ENCODE measurements around the gene THAP7. TPM values are rescaled to one million over a fixed set of nuclear protein-coding genes. Genes with fewer than 3 reads are reported as not detected.

The THAP7 gene
- total RNA-seq, 1 experiment from 2014 or later: 24.9 TPM

- ChIA-PET POLR2A (interaction anchor here (0.7 to 4.0 kb wide), 7 partner anchors 11 to 447 kb away, joined by 3 to 23 read pairs (median 3); partner anchors contain the start of gene LZTR1), CTCF (interaction anchor here (0.6 to 3.8 kb wide), 3 partner anchors 8 to 67 kb away, joined by 3 to 16 read pairs (median 3); no protein-coding TSS in a partner anchor)
- peaks cover 25% of the 10 kb centered on the region for H3K4me1 Mint-ChIP-seq (ENCODE audit: insufficient read depth, unreplicated experiment)
- no peaks in the 10 kb centered on the region for H3K9me3 Mint-ChIP-seq (ENCODE audit: unreplicated experiment)
- H3K27me3 Mint-ChIP-seq (ENCODE audit: insufficient read depth, unreplicated experiment): no peaks in the 10 kb centered on the region
- BruUV-seq (replicated peaks): TSS peak; percentile 14
- H3K4me3 Mint-ChIP-seq (ENCODE audit: unreplicated experiment): no peak overlapping the region
- peaks cover 58% of the 10 kb centered on the region for H3K36me3 Mint-ChIP-seq (ENCODE audit: insufficient read depth, unreplicated experiment)
- intact Hi-C loops (cut with micrococcal nuclease): loop anchor here (5.0 kb wide), 1 partner anchor 35 kb away; the partner anchor contains the start of gene CRKL
- TF ChIP-seq CTCF (IDR thresholded peaks at IDR 0.05; ENCODE audit: unreplicated experiment): no peak
- H3K27ac Mint-ChIP-seq (ENCODE audit: low read depth, unreplicated experiment): peak overlapping the region; percentile 49
- no peak for DNase-seq (ENCODE audit: unreplicated experiment)
These were observed 49.2 kb downstream of the THAP7 start for GRCh38 chr22:20952544-20953341.

- no peak for DNase-seq (ENCODE audit: unreplicated experiment)
- H3K9me3 Mint-ChIP-seq (ENCODE audit: unreplicated experiment): no peaks in the 10 kb centered on the region
- intact Hi-C loops (cut with micrococcal nuclease): loop anchor here (5.0 kb wide), 1 partner anchor 35 kb away; the partner anchor contains the start of gene CRKL
- BruUV-seq (replicated peaks): no TSS peak
- H3K27ac Mint-ChIP-seq (ENCODE audit: low read depth, unreplicated experiment): no peak overlapping the region
- H3K4me1 Mint-ChIP-seq (ENCODE audit: insufficient read depth, unreplicated experiment): peaks cover 27% of the 10 kb centered on the region
- ChIA-PET POLR2A (interaction anchor here (0.6 to 4.0 kb wide), 5 partner anchors 10 to 447 kb away, joined by 3 to 23 read pairs (median 3); no protein-coding TSS in a partner anchor), CTCF (interaction anchor here (0.5 to 0.6 kb wide), 3 partner anchors 33 to 65 kb away, joined by 3 read pairs; no protein-coding TSS in a partner anchor)
- H3K4me3 Mint-ChIP-seq (ENCODE audit: unreplicated experiment): no peak overlapping the region
- peaks cover 60% of the 10 kb centered on the region for H3K36me3 Mint-ChIP-seq (ENCODE audit: insufficient read depth, unreplicated experiment)
- no peak for TF ChIP-seq CTCF (IDR thresholded peaks at IDR 0.05; ENCODE audit: unreplicated experiment)
- no peaks in the 10 kb centered on the region for H3K27me3 Mint-ChIP-seq (ENCODE audit: insufficient read depth, unreplicated experiment)
These were observed 50.0 kb downstream of the THAP7 start for GRCh38 chr22:20951932-20952380.

GRCh38 chr22:20951151-20951931 is 50.6 kb downstream of the THAP7 start:
- no TSS peak for BruUV-seq (replicated peaks)
- POLR2A ChIA-PET: interaction anchor here (0.6 to 4.0 kb wide), 7 partner anchors 11 to 47 kb away, joined by 3 to 23 read pairs (median 4); no protein-coding TSS in a partner anchor
- peaks cover 61% of the 10 kb centered on the region for H3K36me3 Mint-ChIP-seq (ENCODE audit: insufficient read depth, unreplicated experiment)
- H3K4me1 Mint-ChIP-seq (ENCODE audit: insufficient read depth, unreplicated experiment): peaks cover 33% of the 10 kb centered on the region
- intact Hi-C loops (cut with micrococcal nuclease): loop anchor here (5.0 kb wide), 1 partner anchor 34 kb away; the partner anchor contains the start of gene CRKL
- peak overlapping the region; percentile 77 for H3K27ac Mint-ChIP-seq (ENCODE audit: low read depth, unreplicated experiment)
- TF ChIP-seq CTCF (IDR thresholded peaks at IDR 0.05; ENCODE audit: unreplicated experiment): no peak
- DNase-seq (ENCODE audit: unreplicated experiment): no peak
- no peak overlapping the region for H3K4me3 Mint-ChIP-seq (ENCODE audit: unreplicated experiment)
- CTCF ChIA-PET: interaction anchor here (0.6 to 1.7 kb wide), 3 partner anchors 25 to 66 kb away, joined by 3 to 7 read pairs (median 3); no protein-coding TSS in a partner anchor
- H3K27me3 Mint-ChIP-seq (ENCODE audit: insufficient read depth, unreplicated experiment): no peaks in the 10 kb centered on the region
- H3K9me3 Mint-ChIP-seq (ENCODE audit: unreplicated experiment): no peaks in the 10 kb centered on the region
